Natural killer cell treated with Interleukin-12 subunit alpha and Interleukin-12 subunit beta and Interleukin-15 and Interleukin-18, amount 100 ng/mL, for 72 hours (primary cell): Measurements from ENCODE around the gene RDH8. TPM values are rescaled to one million over a fixed set of nuclear protein-coding genes. Genes with fewer than 3 reads are reported as not detected.
A peak's percentile ranks its signal among the peaks of the same experiment; 100 is the strongest.

Experiments
- ATAC-seq, 2 donors: fragments of 150-1000 bp; cut with Tn5 transposase in 1 of 2; sonication (Bioruptor Pico), chemical (Tn5 transposase) in 1 of 2; 2 replicates each; pipeline ENCODE4 v1.10.0; 2021
- DNase-seq: peaks from one replicate; pipeline ENCODE4 v3.0.0; 2022; ENCODE audit warnings: low spot score
- H3K27ac Mint-ChIP-seq, 2 donors: 1 replicate in 1 of 2; 2 replicates in 1 of 2; pipeline ENCODE4 v1.8.0; 2022; ENCODE audit warnings: mixed read lengths in 2 of 2, mild to moderate bottlenecking in 1 of 2, moderate library complexity in 1 of 2
- H3K27me3 Mint-ChIP-seq, 2 donors: 1 replicate in 1 of 2; 2 replicates in 1 of 2; pipeline ENCODE4 v1.8.0; 2022; ENCODE audit warnings: mixed read lengths in 2 of 2
- H3K36me3 Mint-ChIP-seq: one replicate; pipeline ENCODE4 v1.8.0; 2022; ENCODE audit warnings: mixed read lengths
- H3K4me1 Mint-ChIP-seq, 2 donors: 1 replicate in 1 of 2; 2 replicates in 1 of 2; pipeline ENCODE4 v1.8.0; 2022; ENCODE audit warnings: low read depth in 2 of 2, mixed read lengths in 2 of 2, mild to moderate bottlenecking in 1 of 2
- H3K4me3 Mint-ChIP-seq: one replicate; pipeline ENCODE4 v1.8.0; 2022; ENCODE audit warnings: mixed read lengths
- H3K9me3 Mint-ChIP-seq: 2 replicates; pipeline ENCODE4 v1.8.0; 2022; ENCODE audit warnings: mixed read lengths
- total RNA-seq, 2 donors: library from RNA; stranded (reverse); gene quantifications; one replicate each; pipeline ENCODE4 v1.2.3, GENCODE V29; 2022

Gene RDH8
- total RNA-seq, 2 donors from 2014 or later: not detected

DNA sequence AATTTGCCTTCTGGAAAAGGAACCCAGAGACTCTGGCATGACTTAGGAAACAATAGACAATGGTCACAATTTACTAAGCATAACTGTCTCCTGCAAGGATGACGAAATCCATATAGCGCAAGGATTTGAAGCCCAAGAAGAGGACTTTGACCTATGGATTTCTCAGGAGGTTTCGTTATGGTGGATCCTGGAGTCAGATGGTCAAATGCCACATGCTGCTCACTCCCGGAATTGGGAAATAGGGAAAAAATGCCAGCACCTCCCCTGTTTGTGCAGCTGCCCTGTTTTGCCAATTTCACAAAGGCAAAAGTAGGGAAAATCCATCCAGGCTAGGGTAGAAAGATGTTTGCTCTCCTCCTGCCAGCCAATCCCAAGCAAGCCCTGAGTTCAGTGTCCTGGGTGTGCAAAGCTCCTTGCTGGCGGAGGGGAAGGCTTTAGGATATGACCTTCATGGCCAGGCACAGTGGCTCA, 23.4 kb downstream of the RDH8 start:
- no peak overlapping the region for H3K27ac Mint-ChIP-seq
- ATAC-seq (no peak), DNase-seq (no peak)
- no peak overlapping the region for H3K4me3 Mint-ChIP-seq
- no peaks in the 10 kb centered on the region for H3K9me3 Mint-ChIP-seq
- H3K27me3 Mint-ChIP-seq: peaks cover 20 to 23% of the 10 kb centered on the region in 2 donors
- H3K4me1 Mint-ChIP-seq: no peaks in the 10 kb centered on the region
- no peaks in the 10 kb centered on the region for H3K36me3 Mint-ChIP-seq

GRCh38 chr19:10037367-10037766, 24.1 kb downstream of the RDH8 start:
- ATAC-seq (no peak), DNase-seq (no peak)
- Mint-ChIP-seq H3K27me3 (peaks cover 15 to 20% of the 10 kb centered on the region in 2 donors), H3K4me3 (no peak overlapping the region), H3K9me3 (no peaks in the 10 kb centered on the region), H3K36me3 (no peaks in the 10 kb centered on the region), H3K4me1 (no peaks in the 10 kb centered on the region), H3K27ac (no peak overlapping the region)

- ATAC-seq: no peak
- no peaks in the 10 kb centered on the region for H3K9me3 Mint-ChIP-seq
Measured at GRCh38 chr19:10037809-10038208, 24.5 kb downstream of the RDH8 start.

DNA sequence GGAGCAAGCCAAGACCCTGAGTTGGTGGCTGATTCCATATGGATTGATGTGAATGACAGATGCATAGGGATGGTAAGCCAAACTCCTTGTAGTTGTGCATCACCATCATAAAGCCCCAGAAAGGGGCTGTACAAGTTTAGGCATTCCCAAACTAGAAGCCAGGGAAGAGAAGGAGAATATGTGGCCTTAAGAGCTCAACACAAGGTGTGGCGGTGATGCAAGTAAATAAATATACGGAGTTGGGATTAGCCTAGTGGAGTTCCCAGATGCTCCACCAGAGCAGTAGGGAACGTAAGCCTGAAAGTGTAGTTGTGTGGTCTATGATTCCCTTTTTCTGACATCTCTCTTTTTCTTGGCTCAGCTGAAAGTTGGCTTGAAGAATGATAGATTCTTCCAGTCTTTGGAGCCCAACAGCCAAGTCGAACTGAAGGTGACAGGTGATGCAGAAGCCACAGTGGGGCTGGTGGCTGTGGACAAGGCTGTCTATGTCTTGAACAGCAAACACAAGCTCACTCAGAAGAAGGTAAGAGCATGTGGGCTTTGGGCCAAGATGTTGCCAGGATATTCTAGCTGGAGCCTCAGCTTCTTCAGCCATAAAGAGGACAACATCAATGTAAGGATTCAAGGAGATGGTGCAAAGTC, 30.1 kb downstream of the RDH8 start:
- Mint-ChIP-seq H3K27ac (no peak overlapping the region), H3K36me3 (no peaks in the 10 kb centered on the region), H3K4me1 (peaks cover 0 to 7% of the 10 kb centered on the region in 2 donors), H3K27me3 (peaks cover 13 to 18% of the 10 kb centered on the region in 2 donors), H3K9me3 (peaks cover 2% of the 10 kb centered on the region), H3K4me3 (no peak overlapping the region)
- ATAC-seq: no peak
- no peak for DNase-seq

More at GRCh38 chr19:10037809-10038208, 24.5 kb downstream of the RDH8 start:
- Mint-ChIP-seq H3K4me3 (no peak overlapping the region), H3K27me3 (peaks cover 11 to 15% of the 10 kb centered on the region in 2 donors), H3K27ac (no peak overlapping the region), H3K4me1 (no peaks in the 10 kb centered on the region), H3K36me3 (no peaks in the 10 kb centered on the region)
- DNase-seq: no peak

DNA sequence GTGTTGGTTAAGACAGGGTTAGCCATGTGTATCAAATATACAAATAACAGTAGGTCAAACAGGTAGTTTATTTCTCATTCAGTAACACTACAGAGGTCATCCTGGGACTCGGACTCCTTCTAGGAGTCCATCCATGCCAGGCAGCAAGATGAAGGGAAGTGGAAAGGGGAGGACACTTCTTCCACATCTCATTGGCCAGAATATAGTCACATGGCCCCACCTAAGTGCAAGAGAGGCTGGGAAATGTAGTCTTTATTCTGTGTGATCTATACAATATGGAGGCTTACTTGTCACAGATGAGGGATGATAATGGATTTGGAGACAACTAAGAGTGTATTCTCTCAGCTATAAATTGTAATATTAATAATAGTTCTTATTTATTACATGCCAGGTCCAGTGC, 31.1 kb downstream of the RDH8 start:
- Mint-ChIP-seq H3K27ac (no peak overlapping the region), H3K4me3 (no peak overlapping the region), H3K9me3 (peaks cover 2% of the 10 kb centered on the region), H3K27me3 (peaks cover 15 to 16% of the 10 kb centered on the region in 2 donors), H3K4me1 (peaks cover 0 to 7% of the 10 kb centered on the region in 2 donors), H3K36me3 (no peaks in the 10 kb centered on the region)
- DNase-seq: no peak
- ATAC-seq: no peak

DNA sequence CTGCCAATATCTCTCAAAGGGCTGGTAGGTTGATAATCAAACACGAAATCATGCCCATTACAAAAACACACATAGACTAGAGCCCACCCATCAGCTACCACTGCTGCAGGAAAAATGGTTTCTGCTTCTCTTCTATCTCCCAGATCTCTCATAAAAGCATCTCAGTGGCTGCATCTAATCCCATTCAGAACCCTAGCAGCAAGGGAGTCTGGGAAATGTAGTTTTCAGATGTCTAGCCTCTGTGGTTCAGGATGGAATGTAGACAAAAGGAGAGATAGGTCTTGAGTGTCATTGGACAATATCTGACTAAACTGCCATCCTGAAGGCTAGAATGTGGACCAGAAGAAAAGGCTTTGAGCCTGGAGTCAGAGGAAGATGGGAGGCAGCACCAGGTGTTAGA, 32.1 kb downstream of the RDH8 start:
- no peak for ATAC-seq
- Mint-ChIP-seq H3K4me1 (peaks cover 0 to 7% of the 10 kb centered on the region in 2 donors), H3K27ac (no peak overlapping the region), H3K9me3 (peaks cover 2% of the 10 kb centered on the region), H3K36me3 (no peaks in the 10 kb centered on the region), H3K4me3 (no peak overlapping the region), H3K27me3 (peaks cover 15 to 16% of the 10 kb centered on the region in 2 donors)
- DNase-seq: no peak

GRCh38 chr19:10049626-10050025, 36.3 kb downstream of the RDH8 start:
- Mint-ChIP-seq H3K9me3 (no peaks in the 10 kb centered on the region), H3K4me1 (peaks cover 0 to 2% of the 10 kb centered on the region in 2 donors), H3K36me3 (no peaks in the 10 kb centered on the region), H3K27me3 (peaks cover 7 to 8% of the 10 kb centered on the region in 2 donors), H3K27ac (no peak overlapping the region), H3K4me3 (no peak overlapping the region)
- DNase-seq (no peak), ATAC-seq (no peak)

GRCh38 chr19:10052602-10053360, 39.5 kb downstream of the RDH8 start:
- Mint-ChIP-seq H3K36me3 (no peaks in the 10 kb centered on the region), H3K4me3 (no peak overlapping the region), H3K27ac (no peak overlapping the region), H3K4me1 (peaks cover 0 to 2% of the 10 kb centered on the region in 2 donors), H3K9me3 (no peaks in the 10 kb centered on the region), H3K27me3 (peaks cover 6 to 7% of the 10 kb centered on the region in 2 donors)
- ATAC-seq: no peak
- no peak for DNase-seq

DNA sequence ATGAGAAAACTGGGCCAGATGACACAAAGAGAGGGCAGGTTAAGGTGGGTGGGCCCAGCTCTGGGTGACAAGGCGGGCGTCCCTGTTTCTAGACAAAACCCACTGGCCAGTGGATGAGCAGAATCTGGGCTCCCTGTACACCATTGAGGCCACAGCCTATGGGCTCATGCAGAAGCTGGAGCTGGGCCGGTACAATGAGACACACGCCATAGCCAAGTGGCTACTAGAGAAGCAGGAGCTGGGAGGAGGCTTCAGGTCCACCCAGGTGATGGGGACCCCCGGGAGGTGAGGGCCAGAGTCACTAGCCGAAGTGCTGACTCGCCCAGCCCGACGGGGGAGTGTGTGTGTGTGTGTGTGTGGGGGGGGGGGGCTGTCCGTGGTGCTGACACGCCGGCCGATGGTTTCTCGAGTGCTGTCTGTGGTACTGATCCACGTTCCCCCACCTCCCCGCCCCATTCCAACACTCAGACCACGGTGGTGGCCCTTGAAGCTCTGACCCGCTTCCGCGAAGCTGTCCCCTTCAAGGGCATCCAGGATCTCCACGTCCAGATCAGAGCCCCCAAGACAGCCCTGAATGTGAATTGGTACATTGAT, 48.5 kb downstream of the RDH8 start:
- Mint-ChIP-seq H3K4me1 (no peaks in the 10 kb centered on the region), H3K27me3 (peaks cover 8% of the 10 kb centered on the region in 2 donors), H3K9me3 (no peaks in the 10 kb centered on the region), H3K4me3 (no peak overlapping the region), H3K36me3 (no peaks in the 10 kb centered on the region), H3K27ac (no peak overlapping the region)
- no peak for ATAC-seq
- DNase-seq: no peak

DNA sequence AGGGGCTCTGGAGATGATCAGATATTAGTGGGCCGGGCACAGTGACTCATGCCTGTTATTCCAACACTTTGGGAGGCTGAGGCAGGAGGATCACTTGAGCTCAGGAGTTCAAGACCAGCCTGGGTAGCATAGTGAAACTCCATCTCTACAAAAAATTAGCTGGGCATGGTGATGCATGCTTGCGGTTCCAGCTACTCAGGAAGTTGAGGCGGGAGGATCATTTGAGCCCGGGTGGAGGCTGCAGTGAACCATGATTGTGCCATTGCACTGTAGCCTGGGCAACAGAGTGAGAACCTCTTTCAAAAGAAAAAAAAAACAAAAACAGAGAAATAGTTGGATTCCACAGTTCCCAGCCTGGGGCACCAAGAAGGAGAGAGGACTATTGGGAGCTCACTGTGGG, 54.9 kb downstream of the RDH8 start:
- H3K27me3 Mint-ChIP-seq: peaks cover 5 to 13% of the 10 kb centered on the region in 2 donors
- H3K9me3 Mint-ChIP-seq: no peaks in the 10 kb centered on the region
- H3K4me1 Mint-ChIP-seq: peaks cover 9 to 15% of the 10 kb centered on the region in 2 donors
- H3K27ac Mint-ChIP-seq: no peak overlapping the region
- no peaks in the 10 kb centered on the region for H3K36me3 Mint-ChIP-seq
- ATAC-seq: peak; percentile 61 to 63
- no peak for DNase-seq
- H3K4me3 Mint-ChIP-seq: peak overlapping the region; percentile 10

GRCh38 chr19:10069046-10069445, 55.8 kb downstream of the RDH8 start:
- ATAC-seq (no peak), DNase-seq (no peak)
- no peaks in the 10 kb centered on the region for H3K9me3 Mint-ChIP-seq
- H3K36me3 Mint-ChIP-seq: no peaks in the 10 kb centered on the region
- H3K4me1 Mint-ChIP-seq: peaks cover 9 to 15% of the 10 kb centered on the region in 2 donors
- H3K27me3 Mint-ChIP-seq: peaks cover 0 to 13% of the 10 kb centered on the region in 2 donors
- H3K27ac Mint-ChIP-seq: no peak overlapping the region
- H3K4me3 Mint-ChIP-seq: no peak overlapping the region

DNA sequence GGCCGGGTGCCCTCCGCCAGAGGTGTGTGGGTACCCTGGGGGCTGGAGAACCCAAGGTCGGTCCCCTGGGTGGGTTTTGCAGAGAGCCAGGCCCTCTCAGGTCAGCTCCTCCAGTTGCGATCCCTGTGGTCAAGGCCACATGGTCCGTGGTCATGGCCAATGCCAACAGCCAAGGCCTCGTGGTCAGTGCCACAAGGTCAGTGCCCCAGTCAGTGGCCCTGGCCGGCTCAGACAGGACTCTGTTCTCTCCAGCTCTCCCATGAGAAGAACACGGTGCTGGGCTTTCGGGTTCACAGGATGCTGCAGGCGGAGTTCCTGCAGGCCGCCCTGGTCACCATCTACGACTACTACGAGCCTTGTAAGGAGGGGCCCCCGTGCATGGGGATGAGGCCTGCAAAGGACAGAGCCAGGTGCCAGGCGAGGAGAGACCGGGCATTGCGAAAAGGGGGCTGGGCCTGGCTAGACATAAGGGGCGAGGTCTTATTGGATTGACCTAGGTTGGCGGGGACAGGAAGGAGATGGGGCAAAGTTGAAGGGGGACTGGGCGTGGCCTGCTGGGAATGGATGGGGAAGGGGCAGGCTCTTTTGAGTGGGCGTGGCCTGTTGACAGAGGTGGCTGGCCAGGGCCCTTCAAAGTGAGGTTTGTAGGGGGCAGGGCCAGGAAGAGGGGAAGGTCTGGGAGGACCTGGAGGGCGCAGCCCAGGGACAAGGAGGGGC, 57.6 kb downstream of the RDH8 start:
- DNase-seq (no peak), ATAC-seq (no peak)
- H3K4me3 Mint-ChIP-seq: no peak overlapping the region
- H3K27ac Mint-ChIP-seq: no peak overlapping the region
- H3K36me3 Mint-ChIP-seq: no peaks in the 10 kb centered on the region
- H3K4me1 Mint-ChIP-seq: peaks cover 9 to 15% of the 10 kb centered on the region in 2 donors
- H3K27me3 Mint-ChIP-seq: peaks cover 0 to 9% of the 10 kb centered on the region in 2 donors
- H3K9me3 Mint-ChIP-seq: no peaks in the 10 kb centered on the region
